Superior temporal gyrus (tissue), 1 donor: ENCODE measurements around the gene ITGBL1.
A peak's percentile ranks its signal among the peaks of the same experiment; 100 is the strongest.

Experiments used
- DNase-seq: peaks from one replicate; pipeline ENCODE4 v3.0.0-alpha.2; 2016; ENCODE audit errors: extremely low spot score

Gene ITGBL1

DNA sequence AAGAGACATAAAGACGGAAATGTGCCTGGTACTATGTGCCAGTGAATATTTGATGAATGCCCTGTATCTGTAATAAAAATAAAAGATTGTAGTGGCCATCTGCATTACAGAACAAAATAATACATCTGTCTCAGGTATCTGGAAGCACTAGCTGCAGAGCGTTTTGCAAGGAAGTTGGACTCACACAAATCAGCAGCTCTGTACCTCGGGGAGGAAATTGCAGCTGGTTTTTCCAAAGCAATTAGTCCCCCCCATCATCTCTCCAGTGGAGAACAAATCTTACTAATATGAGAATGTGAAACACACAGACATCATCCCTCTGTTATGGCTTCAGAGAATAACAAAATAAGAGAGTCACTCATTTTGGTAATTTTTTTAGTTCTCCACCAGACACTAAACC is 245.3 kb downstream of the ITGBL1 start:
- DNase-seq = no peak

- no peak for DNase-seq
Measured at GRCh38 chr13:101698400-101698799, 245.9 kb downstream of the ITGBL1 start.

GRCh38 chr13:101700598-101700997 is 248.1 kb downstream of the ITGBL1 start:
- DNase-seq = no peak

- DNase-seq = no peak
Measured at GRCh38 chr13:101703081-101703480, 250.6 kb downstream of the ITGBL1 start.

DNA sequence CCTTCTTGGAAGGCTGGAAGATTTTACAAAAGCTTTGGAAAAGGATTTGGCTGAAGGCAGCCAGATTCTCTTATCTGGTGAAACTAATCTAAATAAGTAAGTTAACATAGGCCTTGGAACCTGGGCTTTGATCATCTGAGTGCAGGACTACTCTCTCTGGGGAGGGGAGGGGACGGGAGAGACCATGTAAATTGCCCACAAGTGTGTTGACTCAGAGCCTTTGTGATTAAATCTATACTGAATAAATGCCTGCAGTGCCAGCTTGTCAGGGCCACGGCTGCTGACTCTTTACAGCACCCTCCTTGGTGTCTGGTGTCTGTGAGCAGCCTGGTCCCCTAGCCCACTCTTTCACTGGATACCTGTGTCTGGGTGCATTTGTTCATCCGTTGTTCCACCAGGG is 251.4 kb downstream of the ITGBL1 start:
- DNase-seq = no peak

- peak; percentile 18 for DNase-seq
Measured at GRCh38 chr13:101706651-101707050, 254.2 kb downstream of the ITGBL1 start.

DNA sequence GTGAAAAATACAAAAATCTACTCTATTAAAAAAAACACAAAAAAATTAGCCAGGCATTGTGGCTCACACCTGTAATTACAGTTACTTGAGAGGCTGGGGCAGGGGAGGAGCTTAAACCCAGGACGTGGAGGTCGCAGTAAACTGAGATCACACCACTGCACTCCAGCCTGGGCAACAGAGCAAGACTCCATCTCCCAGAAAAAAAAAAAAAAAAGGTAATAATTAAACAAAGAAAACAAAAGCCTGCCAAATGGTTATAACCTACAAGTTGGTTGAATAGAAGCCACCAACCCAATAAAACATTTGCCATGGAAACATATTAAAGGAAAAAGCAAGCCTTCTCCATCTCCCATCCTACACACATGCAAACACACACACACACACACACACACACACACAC is 255.2 kb downstream of the ITGBL1 start:
- DNase-seq = no peak

DNA sequence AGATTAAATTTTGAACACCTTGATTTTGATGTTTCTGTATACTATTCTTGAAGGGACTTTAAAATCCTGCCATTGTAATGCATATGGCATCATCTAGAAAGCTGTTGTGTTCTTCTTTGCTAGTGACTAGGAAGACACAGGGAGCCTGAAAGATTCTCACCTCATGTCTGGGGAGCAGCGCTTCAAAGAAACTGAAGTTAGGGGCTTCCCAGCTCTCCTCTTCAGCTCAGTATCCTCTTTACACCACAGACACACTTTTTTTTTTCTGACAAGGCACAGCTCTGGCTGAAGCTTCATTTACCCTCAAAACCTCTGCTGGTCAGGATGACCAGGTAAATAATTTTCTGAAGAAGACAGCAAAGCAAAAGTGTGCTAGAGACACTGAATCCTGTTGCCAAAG is 255.6 kb downstream of the ITGBL1 start:
- no peak for DNase-seq

DNA sequence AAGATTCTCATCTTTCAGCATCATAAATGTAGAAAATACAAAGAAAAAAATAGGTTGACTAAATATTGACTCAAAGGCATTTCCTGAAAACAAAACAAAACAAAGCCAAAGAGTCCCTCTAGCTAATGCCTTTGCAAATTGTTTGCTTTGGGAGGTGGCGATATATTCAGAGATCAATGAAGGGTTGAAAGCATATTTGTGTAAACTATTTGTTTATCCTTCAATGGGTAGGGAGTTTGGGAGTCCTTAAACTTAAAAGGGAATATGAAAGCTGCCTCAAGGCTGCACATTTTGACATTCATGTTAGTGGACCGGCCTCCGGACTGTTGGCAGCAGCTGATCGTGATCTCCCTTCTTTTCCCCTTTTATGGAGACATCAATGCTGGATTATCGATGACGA is 257.5 kb downstream of the ITGBL1 start:
- no peak for DNase-seq

- no peak for DNase-seq
Measured at GRCh38 chr13:101711307-101712025, 259.0 kb downstream of the ITGBL1 start.

DNA sequence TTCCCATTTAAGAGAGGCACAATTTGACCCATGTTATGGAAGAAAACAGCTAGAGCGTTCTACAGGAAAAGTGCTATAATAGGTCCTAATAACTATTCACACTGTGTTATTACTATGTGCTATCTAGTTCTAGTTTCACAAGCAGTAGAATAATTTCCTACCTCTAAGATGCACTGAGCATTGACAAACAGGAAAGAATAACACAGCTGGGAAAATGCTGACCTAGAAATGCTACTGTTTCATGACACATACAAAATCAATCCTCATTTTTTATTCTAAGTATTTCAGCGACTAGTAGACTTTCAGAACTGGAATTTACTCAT is 259.5 kb downstream of the ITGBL1 start:
- no peak for DNase-seq

- DNase-seq = no peak
Measured at GRCh38 chr13:101714195-101714594, 261.7 kb downstream of the ITGBL1 start.

- no peak for DNase-seq
Measured at GRCh38 chr13:101717353-101717752, 264.9 kb downstream of the ITGBL1 start.

GRCh38 chr13:101718496-101718895 is 266.0 kb downstream of the ITGBL1 start:
- no peak for DNase-seq

DNA sequence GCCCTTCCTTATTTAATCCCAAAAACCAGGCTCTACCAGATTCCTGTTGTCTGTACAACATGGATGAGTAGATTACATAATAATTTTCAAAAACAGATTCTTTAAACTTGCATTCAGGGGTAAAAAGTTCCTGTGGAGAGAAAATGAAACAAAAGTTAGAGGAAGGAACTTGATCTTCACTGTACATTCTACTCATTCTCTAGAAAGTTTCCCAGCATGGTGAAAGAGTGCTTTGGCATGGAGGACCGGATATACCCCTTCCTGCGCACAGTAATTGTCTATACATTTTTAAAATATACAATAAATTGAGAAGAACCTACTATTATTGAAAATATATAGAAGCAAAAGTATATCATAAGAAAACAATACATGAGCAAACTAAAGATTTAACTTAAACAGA is 274.2 kb downstream of the ITGBL1 start:
- no peak for DNase-seq

DNA sequence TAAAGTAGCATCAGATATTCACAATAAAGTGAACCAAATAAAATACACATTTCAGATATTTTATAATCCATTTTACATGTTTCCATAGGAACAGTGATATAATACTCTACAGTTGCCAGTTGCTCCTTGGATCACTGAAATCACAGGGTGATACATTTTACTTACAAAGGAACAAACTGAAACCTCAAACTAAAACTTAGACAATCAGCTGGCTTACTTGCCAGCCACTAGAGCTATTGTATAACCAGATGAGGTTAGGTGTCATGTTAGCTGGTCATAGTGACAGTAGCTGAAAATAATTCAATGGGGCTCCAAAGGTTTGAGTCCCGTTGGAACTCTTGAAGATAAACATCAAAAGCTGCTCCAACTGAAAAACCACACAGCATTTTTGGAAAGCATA is 274.6 kb downstream of the ITGBL1 start:
- no peak for DNase-seq

- DNase-seq = no peak
Measured at GRCh38 chr13:101728021-101728420, 275.5 kb downstream of the ITGBL1 start.

GRCh38 chr13:101728615-101729014 is 276.1 kb downstream of the ITGBL1 start:
- DNase-seq = no peak

GRCh38 chr13:101730420-101731000 is 278.0 kb downstream of the ITGBL1 start:
- no peak for DNase-seq

DNA sequence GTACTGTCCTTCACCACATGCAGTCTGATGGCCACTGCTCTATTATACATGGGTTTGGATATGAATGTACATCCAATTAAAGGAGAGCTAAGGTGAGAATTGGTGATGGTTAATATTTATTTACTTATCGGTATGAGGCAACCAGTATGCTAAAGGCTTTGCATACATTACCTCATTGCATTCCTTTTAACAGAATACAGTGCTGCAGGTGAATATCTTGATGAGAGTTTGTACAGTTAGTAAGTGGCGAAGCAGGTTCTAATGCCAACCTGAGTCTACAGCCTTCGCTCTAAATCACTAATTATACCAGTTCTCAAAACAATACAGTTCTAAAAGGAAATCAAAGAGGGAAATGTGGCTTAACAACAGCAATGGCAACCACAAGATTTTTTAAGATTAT is 284.1 kb downstream of the ITGBL1 start:
- DNase-seq = no peak

GRCh38 chr13:101738336-101738735 is 285.9 kb downstream of the ITGBL1 start:
- DNase-seq = no peak

DNA sequence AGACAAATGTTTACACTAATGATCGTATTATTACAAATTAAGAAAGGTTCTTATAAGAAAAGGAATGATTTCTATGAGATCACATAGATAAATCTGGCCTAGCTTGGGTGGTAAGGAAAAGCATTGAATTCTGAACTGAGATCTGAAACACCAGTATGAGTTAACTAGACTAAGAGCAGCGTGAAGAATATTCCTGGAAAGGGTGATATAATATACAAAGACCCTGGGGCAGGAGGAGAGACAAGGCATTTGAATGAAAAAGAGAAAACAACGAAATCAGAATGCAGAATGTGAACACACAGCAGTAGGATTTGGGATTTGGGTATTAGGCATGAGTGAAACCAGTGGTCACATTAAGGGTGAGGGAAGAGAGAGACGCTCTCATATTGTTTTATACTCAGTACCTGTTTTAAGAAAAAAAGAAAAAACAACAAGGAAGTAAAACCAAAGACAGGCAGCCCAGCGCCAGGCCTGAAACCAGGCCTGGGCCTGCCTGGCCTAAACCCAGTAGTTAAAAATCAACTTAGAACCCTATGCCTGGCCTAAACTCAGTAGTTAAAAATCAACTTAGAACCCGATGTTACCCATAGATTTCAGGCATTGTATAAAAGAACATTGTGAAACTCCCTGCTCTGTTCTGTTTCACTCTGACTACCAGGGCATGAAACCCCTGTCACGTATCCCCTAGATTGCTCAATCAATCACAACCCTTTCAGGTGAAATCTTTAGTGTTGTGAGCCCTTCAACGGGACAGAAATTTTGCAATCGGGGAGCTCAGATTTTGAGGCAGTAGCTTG is 287.1 kb downstream of the ITGBL1 start:
- DNase-seq = no peak

GRCh38 chr13:101746513-101746912 is 294.0 kb downstream of the ITGBL1 start:
- DNase-seq = no peak
